OCI-LY1 (cell line): ENCODE data around the gene RABGGTB.
"Not testable (repeated sequence)": the region's sequence is repeated elsewhere in the genome, so short reads cannot be mapped to it uniquely, and the experiment has no call there.

Source experiments
- H2AFZ ChIP-seq: fragments of 200-600 bp; sonication (generic), shearing (Covaris generic); 2 replicates; pipeline ENCODE4 v1.6.0; 2014; ENCODE audit warnings: antibody characterized with exemption, mild to moderate bottlenecking, low read length
- H3F3A ChIP-seq: fragments of 200-600 bp; sonication (generic), shearing (Covaris generic); 2 replicates; pipeline ENCODE4 v1.6.0; 2014; ENCODE audit warnings: mild to moderate bottlenecking, antibody characterized with exemption, low read length, moderate library complexity; ENCODE audit not compliant: insufficient read depth
- H3K27ac ChIP-seq: fragments of 200-600 bp; sonication (generic); 2 replicates; pipeline ENCODE4 v1.5.1; 2014; ENCODE audit warnings: low read length, mixed run types, mild to moderate bottlenecking, low read depth; ENCODE audit not compliant: poor library complexity, severe bottlenecking
- H3K27me3 ChIP-seq: fragments of 200-600 bp; sonication (generic); 2 replicates; pipeline ENCODE4 v1.6.0; 2014; ENCODE audit warnings: antibody characterized with exemption, mild to moderate bottlenecking, low read length, moderate library complexity; ENCODE audit not compliant: insufficient read depth
- H3K36me3 ChIP-seq: fragments of 200-600 bp; sonication (generic); 2 replicates; pipeline ENCODE4 v1.6.1; 2014; ENCODE audit warnings: mild to moderate bottlenecking, antibody characterized with exemption, low read length, moderate library complexity, mixed read lengths; ENCODE audit not compliant: insufficient read depth
- H3K4me1 ChIP-seq: fragments of 200-600 bp; sonication (generic); 2 replicates; pipeline ENCODE4 v1.5.1; 2014; ENCODE audit warnings: mild to moderate bottlenecking, low read length, moderate library complexity; ENCODE audit not compliant: insufficient read depth, severe bottlenecking
- H3K4me2 ChIP-seq: fragments of 200-600 bp; sonication (generic), shearing (Covaris generic); 2 replicates; pipeline ENCODE4 v1.6.1; 2014; ENCODE audit warnings: low read length
- H3K4me3 ChIP-seq: fragments of 200-600 bp; sonication (generic); 2 replicates; pipeline ENCODE4 v1.5.1; 2014; ENCODE audit warnings: low read length, low read depth, mild to moderate bottlenecking, mixed read lengths; ENCODE audit not compliant: poor library complexity, severe bottlenecking
- H3K79me2 ChIP-seq: fragments of 200-600 bp; shearing (Covaris generic); 2 replicates; pipeline ENCODE4 v1.6.1; 2016; ENCODE audit warnings: mixed run types, low read length, mixed read lengths; ENCODE audit not compliant: insufficient read depth
- H3K9ac ChIP-seq: fragments of 200-600 bp; sonication (generic), shearing (Covaris generic); 2 replicates; pipeline ENCODE4 v1.6.1; 2014; ENCODE audit warnings: mild to moderate bottlenecking, low read length, mixed read lengths
- H3K9me2 ChIP-seq: fragments of 200-600 bp; sonication (generic), shearing (Covaris generic); 2 replicates; pipeline ENCODE4 v1.6.1; 2014; ENCODE audit warnings: low read depth, mild to moderate bottlenecking, low read length, mixed read lengths
- H3K9me3 ChIP-seq: fragments of 200-600 bp; shearing (Covaris generic); 2 replicates; pipeline ENCODE4 v1.6.1; 2014; ENCODE audit warnings: low read length, mixed read lengths
- H4K20me1 ChIP-seq: fragments of 200-600 bp; sonication (generic), shearing (Covaris generic); 2 replicates; pipeline ENCODE4 v1.6.0; 2016; ENCODE audit warnings: mild to moderate bottlenecking, low read length; ENCODE audit not compliant: insufficient read depth
- CTCF ChIP-seq: fragments of 200-600 bp; sonication (generic), shearing (Covaris generic); IDR thresholded peaks from 2 replicates; pipeline ENCODE4 v1.5.1; 2017; ENCODE audit warnings: mild to moderate bottlenecking, antibody characterized with exemption, low read length, moderate library complexity, mixed read lengths
- EZH2 ChIP-seq: fragments of 200-600 bp; sonication (generic), shearing (Covaris generic); IDR thresholded peaks from 2 replicates; pipeline ENCODE4 v1.8.0; 2017; ENCODE audit warnings: borderline replicate concordance, mixed run types, mild to moderate bottlenecking, antibody characterized with exemption, low read length, moderate library complexity, mixed read lengths

RABGGTB gene

GRCh38 chr1:75785983-75786853, at the start of gene RABGGTB:
TSS of gene RABGGTB (plus strand) at chr1:75786256. CDS start at chr1:75786272, 16 bp downstream.
- Histone ChIP-seq H3K27ac (peak within 1 kb of the TSS; percentile 96), H3K4me3 (peak within 1 kb of the TSS; percentile 92), H3K79me2 (peaks cover 44% of the 10 kb centered on the region), H3K9me2 (no peaks in the 10 kb centered on the region), H3K4me1 (peaks cover 58% of the 10 kb centered on the region), H3K9ac (peak within 1 kb of the TSS; percentile 93), H3K27me3 (no peaks in the 10 kb centered on the region), H3K36me3 (peaks cover 46% of the 10 kb centered on the region), H4K20me1 (0 out of 2 replicates have a peak, but pooled peaks cover 2% of the 10 kb centered on the region), H3K4me2 (peak within 1 kb of the TSS; percentile 94), H3F3A (no peaks in the 10 kb centered on the region; the same call in 1 of the 2 replicates), H3K9me3 (no peaks in the 10 kb centered on the region), H2AFZ (no peak within 1 kb of the TSS)
- TF ChIP-seq CTCF (no peak), EZH2 (no peak)

DNA sequence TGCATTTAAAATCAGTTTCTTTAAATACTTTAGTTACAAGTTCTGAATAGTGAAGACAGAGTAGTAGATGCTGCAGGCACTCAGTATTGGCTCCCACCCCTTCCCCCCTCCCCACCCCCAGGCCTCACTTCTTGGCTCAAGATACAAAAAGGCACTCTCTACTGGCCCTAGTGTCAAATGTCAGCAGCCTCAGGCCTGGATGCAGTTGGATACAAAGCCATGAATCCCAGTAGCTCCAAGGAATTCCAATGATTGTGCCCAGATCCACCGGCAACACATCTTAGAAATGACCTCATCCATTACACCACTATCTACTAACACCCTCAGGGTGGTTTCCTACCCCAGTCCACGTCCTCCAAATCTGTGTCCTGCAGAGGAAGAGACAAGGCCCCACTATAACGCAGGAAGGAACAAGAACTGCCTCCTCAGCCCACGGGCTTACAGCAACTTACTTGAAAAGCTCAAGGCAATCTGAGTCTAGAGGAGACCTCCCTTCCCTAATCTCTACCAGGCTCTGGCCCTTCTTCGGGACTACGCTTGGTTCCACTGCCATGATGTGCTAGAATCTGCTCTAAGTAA, 43.9 kb upstream of the RABGGTB start:
- Histone ChIP-seq H3F3A (no peaks in the 10 kb centered on the region), H3K9ac (no peak overlapping the region), H3K9me3 (no peaks in the 10 kb centered on the region), H2AFZ (no peak overlapping the region), H3K4me1 (no peaks in the 10 kb centered on the region), H3K27ac (no peak overlapping the region), H3K36me3 (peaks cover 79% of the 10 kb centered on the region), H3K27me3 (no peaks in the 10 kb centered on the region), H3K9me2 (no peaks in the 10 kb centered on the region), H4K20me1 (no peaks in the 10 kb centered on the region), H3K79me2 (no peaks in the 10 kb centered on the region), H3K4me2 (no peak overlapping the region), H3K4me3 (no peak overlapping the region)
- TF ChIP-seq CTCF (no peak), EZH2 (no peak)

GRCh38 chr1:75745276-75745675, 40.8 kb upstream of the RABGGTB start:
- Histone ChIP-seq H3K36me3 (peaks cover 81% of the 10 kb centered on the region), H2AFZ (no peak overlapping the region), H3F3A (no peaks in the 10 kb centered on the region), H3K9ac (no peak overlapping the region), H3K4me2 (no peak overlapping the region), H3K4me1 (no peaks in the 10 kb centered on the region), H3K79me2 (no peaks in the 10 kb centered on the region), H3K9me3 (no peaks in the 10 kb centered on the region), H3K27me3 (no peaks in the 10 kb centered on the region), H3K9me2 (no peaks in the 10 kb centered on the region), H3K4me3 (no peak overlapping the region), H3K27ac (no peak overlapping the region), H4K20me1 (no peaks in the 10 kb centered on the region)
- TF ChIP-seq CTCF (no peak), EZH2 (no peak)

- H4K20me1 ChIP-seq, H3K4me2 ChIP-seq, H2AFZ ChIP-seq, H3K4me1 ChIP-seq, H3K4me3 ChIP-seq, H3K27ac ChIP-seq, H3F3A ChIP-seq, H3K79me2 ChIP-seq, H3K27me3 ChIP-seq, H3K9me2 ChIP-seq, H3K9ac ChIP-seq, H3K9me3 ChIP-seq: not testable (repeated sequence)
- H3K36me3 ChIP-seq: peaks cover 74% of the 10 kb centered on the region
Observed at GRCh38 chr1:75757210-75757609, 28.8 kb upstream of the RABGGTB start.

- H3F3A ChIP-seq, H3K27me3 ChIP-seq, H3K4me3 ChIP-seq, H3K4me2 ChIP-seq, H3K27ac ChIP-seq, H3K4me1 ChIP-seq, H3K79me2 ChIP-seq, H4K20me1 ChIP-seq, H3K9me2 ChIP-seq, H3K9ac ChIP-seq, H3K9me3 ChIP-seq, H2AFZ ChIP-seq: not testable (repeated sequence)
- H3K36me3 ChIP-seq: peaks cover 69% of the 10 kb centered on the region
Observed at GRCh38 chr1:75758543-75758942, 27.5 kb upstream of the RABGGTB start.
